B cell (primary cell): Measurements from ENCODE around the gene CTTN. TPM values are rescaled to one million over a fixed set of nuclear protein-coding genes. Genes with fewer than 3 reads are reported as not detected.

Experiments
- ATAC-seq: fragments of 200-7000 bp; cut with Tn5 transposase; one replicate; pipeline ENCODE4 v1.10.0; 2021; ENCODE audit warnings: low read depth, mild to moderate bottlenecking, moderate number of reproducible peaks, moderate library complexity
- CTCF ChIA-PET: fragments of 350-600 bp; sonication (Branson Sonifier 250); formaldehyde crosslinking; loops from one replicate; lab custom pipeline; 2021; ENCODE audit warnings: antibody characterized with exemption, inconsistent platforms; lab: Charles Lee
- POLR2A ChIA-PET: fragments of 350-600 bp; sonication (Branson Sonifier 250); formaldehyde crosslinking; loops from one replicate; lab custom pipeline; 2021; ENCODE audit warnings: antibody characterized with exemption; lab: Charles Lee
- DNase-seq: peaks from one replicate; pipeline ENCODE4 v3.0.0; 2013
- H2AFZ ChIP-seq: 2 replicates; pipeline ENCODE4 v1.6.1; 2012; ENCODE audit warnings: mild to moderate bottlenecking, low read depth, low read length; ENCODE audit not compliant: insufficient read depth, poor library complexity, severe bottlenecking
- H3K27ac ChIP-seq, 2 donors: 1 replicate in 1 of 2; 2 replicates in 1 of 2; pipeline ENCODE4 v1.5.1; 2012 to 2013; ENCODE audit warnings: low read length in 2 of 2, mild to moderate bottlenecking in 2 of 2, moderate library complexity in 1 of 2
- H3K27me3 ChIP-seq, 4 experiments: fragments of 200-600 bp in 1 of 4; sonication (generic) in 1 of 4; replicated peaks in 1 of 4; 1 replicate in 2 of 4; 2 replicates in 2 of 4; pipeline versions ENCODE4 v1.6.1 to v1.7.0; 2013 to 2016; ENCODE audit warnings: low read length in 3 of 4, mild to moderate bottlenecking in 2 of 4, mixed read lengths in 1 of 4, moderate library complexity in 1 of 4; ENCODE audit not compliant: insufficient read depth in 4 of 4, control insufficient read depth in 3 of 4; ENCODE audit errors: control extremely low read depth in 1 of 4
- H3K36me3 ChIP-seq, 2 experiments: replicated peaks in 1 of 2; 1 replicate in 1 of 2; 2 replicates in 1 of 2; pipeline versions ENCODE4 v1.6.1 to v1.7.1; 2013; ENCODE audit warnings: low read length in 1 of 2; ENCODE audit not compliant: insufficient read depth in 2 of 2, control insufficient read depth in 1 of 2; ENCODE audit errors: control extremely low read depth in 1 of 2, extremely low read depth in 1 of 2
- H3K4me1 ChIP-seq, 2 donors: fragments of 200-600 bp in 1 of 2; sonication (generic) in 1 of 2; 1 replicate in 1 of 2; 2 replicates in 1 of 2; pipeline versions ENCODE4 v1.5.1 to v1.6.1; 2013 to 2017; ENCODE audit warnings: low read length in 2 of 2; ENCODE audit not compliant: control insufficient read depth in 2 of 2, insufficient read depth in 2 of 2
- H3K4me2 ChIP-seq: replicated peaks from 2 replicates; pipeline ENCODE3; 2012; ENCODE audit warnings: mild to moderate bottlenecking, low read depth, low read length; ENCODE audit not compliant: poor library complexity, severe bottlenecking
- H3K4me3 ChIP-seq, 5 experiments: fragments of 200-600 bp in 1 of 5; sonication (generic) in 1 of 5; 1 replicate in 3 of 5; 2 replicates in 2 of 5; pipeline versions ENCODE4 v1.5.1 to v1.7.0; 2011 to 2016; ENCODE audit warnings: low read length in 4 of 5, mild to moderate bottlenecking in 4 of 5, low read depth in 2 of 5, control low read depth in 1 of 5, moderate library complexity in 1 of 5; ENCODE audit not compliant: insufficient read depth in 1 of 5; ENCODE audit errors: control extremely low read depth in 1 of 5, extremely low read depth in 1 of 5
- H3K79me2 ChIP-seq: fragments of 200-600 bp; sonication (generic); one replicate; pipeline ENCODE4 v1.6.0; 2016; ENCODE audit warnings: low read length; ENCODE audit not compliant: control insufficient read depth, insufficient read depth
- H3K9ac ChIP-seq: fragments of 200-600 bp; sonication (generic); 2 replicates; pipeline ENCODE4 v1.6.1; 2017; ENCODE audit warnings: mild to moderate bottlenecking, low read length, moderate library complexity
- H3K9me3 ChIP-seq, 3 donors: one replicate each; pipeline versions ENCODE4 v1.6.1 to v1.7.1; 2013; ENCODE audit warnings: low read length in 2 of 3; ENCODE audit not compliant: control insufficient read depth in 2 of 3, insufficient read depth in 1 of 3; ENCODE audit errors: control extremely low read depth in 1 of 3
- H4K20me1 ChIP-seq: 2 replicates; pipeline ENCODE4 v1.6.0; 2012; ENCODE audit warnings: mild to moderate bottlenecking, low read length; ENCODE audit not compliant: insufficient read depth, control insufficient read depth, poor library complexity, severe bottlenecking
- H3K27ac Mint-ChIP-seq: one replicate; pipeline ENCODE4 v1.8.0; 2021; ENCODE audit warnings: mixed read lengths
- H3K27me3 Mint-ChIP-seq: one replicate; pipeline ENCODE4 v1.8.0; 2021; ENCODE audit warnings: mixed read lengths
- H3K4me1 Mint-ChIP-seq: one replicate; pipeline ENCODE4 v1.8.0; 2021; ENCODE audit warnings: mixed read lengths
- H3K4me3 Mint-ChIP-seq: one replicate; pipeline ENCODE4 v1.8.0; 2021; ENCODE audit warnings: mixed read lengths
- H3K9me3 Mint-ChIP-seq: one replicate; pipeline ENCODE4 v1.8.0; 2022; ENCODE audit warnings: mixed read lengths; ENCODE audit not compliant: insufficient read depth
- EZH2 ChIP-seq: IDR thresholded peaks from 2 replicates; pipeline ENCODE4 v1.6.1; 2012; ENCODE audit warnings: borderline replicate concordance, low read depth, mild to moderate bottlenecking, moderate library complexity, low read length; ENCODE audit not compliant: insufficient read depth, poor library complexity, severe bottlenecking
- WGBS: methylation state at CpG from one replicate; pipeline ENCODE4 v1.1.5; 2013; ENCODE audit warnings: missing lambda C conversion rate; ENCODE audit not compliant: insufficient coverage; 5-methylcytosine and 5-hydroxymethylcytosine counted together
- intact Hi-C: fragments of 100-400 bp; cut with micrococcal nuclease; formaldehyde crosslinking; loops from one replicate; pipeline ENCODE4 v1.10.0; 2022
- polyA minus RNA-seq: library from RNA; depleted of rRNA, polyadenylated mRNA; stranded (reverse); fragments of >200 nt; gene quantifications from 2 replicates; pipeline ENCODE4 v1.2.3, GENCODE V29; 2012
- polyA plus RNA-seq: library from polyadenylated mRNA; depleted of rRNA; stranded (reverse); fragments of >200 nt; gene quantifications from 2 replicates; pipeline ENCODE4 v1.2.3, GENCODE V29; 2012
- total RNA-seq, 2 donors: library from RNA; stranded (reverse); fragments of 120-200 nt in 1 of 2; gene quantifications; 1 replicate in 1 of 2; 2 replicates in 1 of 2; pipeline versions ENCODE4 v1.2.3 to v1.2.4, GENCODE V29; 2013 to 2022
- TF ChIP-seq, protein P1 (sequence below): fragments of 200-600 bp; IDR thresholded peaks from one replicate; pipeline ENCODE4 v1.8.0; 2022; ENCODE audit warnings: antibody characterized with exemption, mild to moderate bottlenecking

Gene CTTN
- total RNA-seq: 0.95 TPM in 1 of 2 replicates, not detected in the other
- total RNA-seq (2013): 8.4 TPM
- polyA plus RNA-seq: 0.34 and 0.98 TPM in 2 replicates
- 1.6 and 6.3 TPM in 2 replicates for polyA minus RNA-seq

DNA sequence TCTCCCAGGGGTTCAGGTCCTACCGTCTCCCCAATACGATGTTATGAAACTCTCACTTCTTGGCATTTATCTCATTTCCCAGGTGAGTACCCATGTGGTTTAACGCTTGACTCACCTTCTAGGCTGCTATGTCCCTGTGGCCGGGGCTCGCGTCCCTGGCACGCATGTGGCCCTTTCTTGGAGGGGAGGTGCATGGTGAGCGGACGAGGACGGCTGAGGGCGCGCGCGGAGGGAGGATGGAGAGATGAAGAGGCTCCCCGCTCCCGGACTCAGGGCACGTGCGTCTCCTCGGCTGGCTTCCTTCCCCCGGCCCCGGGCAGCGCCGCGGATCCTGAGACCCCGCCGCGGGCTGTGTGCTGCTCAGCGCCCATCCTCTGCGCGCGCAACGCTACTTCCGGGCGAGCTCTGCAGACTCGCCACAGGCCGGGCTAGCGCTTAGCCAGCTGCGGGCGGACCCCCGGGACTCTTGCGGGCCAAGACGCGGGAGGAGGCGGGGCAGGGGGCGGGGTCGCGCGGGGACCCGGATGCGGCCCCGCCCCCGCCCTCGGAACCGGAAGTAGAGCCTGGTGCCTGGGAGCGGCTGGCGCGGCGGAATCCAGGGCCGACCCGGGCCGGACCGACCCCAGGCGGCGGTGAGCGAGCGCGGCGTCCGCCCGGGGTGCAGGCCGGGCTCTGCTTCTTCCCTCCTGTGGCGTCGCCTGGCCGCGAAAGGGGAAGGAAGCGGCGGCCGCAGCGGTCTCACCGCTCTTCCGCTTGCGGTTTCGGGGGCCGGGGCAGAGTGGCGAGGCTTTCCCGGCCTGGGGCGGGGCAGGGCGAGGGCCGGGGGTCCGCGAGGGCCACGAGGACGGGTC lies at the start of gene CTTN:
TSS of gene CTTN (plus strand) at position 547 of the 851 bp plus-strand sequence. CDS start 8,769 bp downstream, outside the sequence.
- H4K20me1 ChIP-seq: peaks cover 19% of the 10 kb centered on the region
- H3K9ac ChIP-seq: peak within 1 kb of the TSS; percentile 69
- no peak within 1 kb of the TSS for H3K27ac ChIP-seq
- H3K27me3 ChIP-seq: peaks cover 0 to 64% (median 35%) of the 10 kb centered on the region in 4 experiments
- no peak for TF ChIP-seq EZH2
- TF ChIP-seq, protein P1, sequence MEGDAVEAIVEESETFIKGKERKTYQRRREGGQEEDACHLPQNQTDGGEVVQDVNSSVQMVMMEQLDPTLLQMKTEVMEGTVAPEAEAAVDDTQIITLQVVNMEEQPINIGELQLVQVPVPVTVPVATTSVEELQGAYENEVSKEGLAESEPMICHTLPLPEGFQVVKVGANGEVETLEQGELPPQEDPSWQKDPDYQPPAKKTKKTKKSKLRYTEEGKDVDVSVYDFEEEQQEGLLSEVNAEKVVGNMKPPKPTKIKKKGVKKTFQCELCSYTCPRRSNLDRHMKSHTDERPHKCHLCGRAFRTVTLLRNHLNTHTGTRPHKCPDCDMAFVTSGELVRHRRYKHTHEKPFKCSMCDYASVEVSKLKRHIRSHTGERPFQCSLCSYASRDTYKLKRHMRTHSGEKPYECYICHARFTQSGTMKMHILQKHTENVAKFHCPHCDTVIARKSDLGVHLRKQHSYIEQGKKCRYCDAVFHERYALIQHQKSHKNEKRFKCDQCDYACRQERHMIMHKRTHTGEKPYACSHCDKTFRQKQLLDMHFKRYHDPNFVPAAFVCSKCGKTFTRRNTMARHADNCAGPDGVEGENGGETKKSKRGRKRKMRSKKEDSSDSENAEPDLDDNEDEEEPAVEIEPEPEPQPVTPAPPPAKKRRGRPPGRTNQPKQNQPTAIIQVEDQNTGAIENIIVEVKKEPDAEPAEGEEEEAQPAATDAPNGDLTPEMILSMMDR: no peak
- H3K36me3 ChIP-seq: no peaks in the 10 kb centered on the region
- Mint-ChIP-seq H3K4me1 (peaks cover 30% of the 10 kb centered on the region), H3K27me3 (peaks cover 30% of the 10 kb centered on the region), H3K27ac (peak within 1 kb of the TSS; percentile 67), H3K9me3 (no peaks in the 10 kb centered on the region), H3K4me3 (peak within 1 kb of the TSS; percentile 89)
- H3K9me3 ChIP-seq: peaks cover 0 to 29% (median 0%) of the 10 kb centered on the region in 3 donors
- intact Hi-C loops: no loop called here
- peak; percentile 77 for DNase-seq
- peak; percentile 79 for ATAC-seq
- peak within 1 kb of the TSS; percentile 31 to 67 (median 42) for H3K4me3 ChIP-seq
- H3K4me1 ChIP-seq: peaks cover 33 to 44% of the 10 kb centered on the region in 2 donors
- H3K4me2 ChIP-seq: peak within 1 kb of the TSS; percentile 96
- under 1% methylated on average over 88 of the region's 93 CpGs for WGBS
- CTCF ChIA-PET: no interaction called here
- POLR2A ChIA-PET: no interaction called here
- peak within 1 kb of the TSS; percentile 54 for H2AFZ ChIP-seq
- H3K79me2 ChIP-seq: no peaks in the 10 kb centered on the region

DNA sequence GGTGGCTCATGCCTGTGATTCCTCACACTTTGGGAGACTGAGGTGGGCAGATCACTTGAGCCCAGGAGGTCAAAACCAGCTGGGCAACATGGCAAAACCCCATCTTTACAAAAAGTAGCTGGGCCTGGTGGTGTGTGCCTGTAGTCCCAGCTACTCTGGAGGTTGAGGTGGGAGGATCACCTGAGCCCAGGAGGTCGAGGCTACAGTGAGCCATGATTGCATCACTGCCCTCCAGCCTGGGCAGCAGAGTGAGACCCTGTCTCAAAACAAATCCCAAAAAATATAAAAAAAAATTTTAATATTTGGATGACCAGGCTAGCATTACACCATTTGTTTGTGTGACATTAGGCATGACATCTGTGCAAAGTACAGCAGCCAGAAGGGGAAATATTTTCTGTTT lies 49.7 kb upstream of the CTTN start:
- ATAC-seq: no peak
- peaks cover 9 to 45% of the 10 kb centered on the region in 2 experiments for H3K36me3 ChIP-seq
- H3K4me1 ChIP-seq: no peaks in the 10 kb centered on the region
- POLR2A ChIA-PET: no interaction called here
- WGBS: no CpG with 5 or more reads among the region's 1 CpG
- H3K9me3 Mint-ChIP-seq: no peaks in the 10 kb centered on the region
- H3K9ac ChIP-seq: no peak overlapping the region
- CTCF ChIA-PET: no interaction called here
- no peaks in the 10 kb centered on the region for H4K20me1 ChIP-seq
- DNase-seq: no peak
- H3K27me3 ChIP-seq: no peaks in the 10 kb centered on the region
- no peak overlapping the region for H3K27ac Mint-ChIP-seq
- intact Hi-C loops: no loop called here
- TF ChIP-seq EZH2: no peak
- TF ChIP-seq, protein P1: no peak
- H3K4me3 Mint-ChIP-seq: no peak overlapping the region
- H3K27me3 Mint-ChIP-seq: no peaks in the 10 kb centered on the region
- H3K27ac ChIP-seq: no peak overlapping the region
- no peak overlapping the region for H3K4me2 ChIP-seq
- no peaks in the 10 kb centered on the region for H3K4me1 Mint-ChIP-seq
- H3K79me2 ChIP-seq: no peaks in the 10 kb centered on the region
- H2AFZ ChIP-seq: no peak overlapping the region
- no peaks in the 10 kb centered on the region for H3K9me3 ChIP-seq
- H3K4me3 ChIP-seq: no peak overlapping the region
